AG09319 (cell line): Measurements from ENCODE around the gene GREB1L.

Source experiments
- DNase-seq: peaks from one replicate; pipeline ENCODE4 v3.0.0-alpha.2; 2010; ENCODE audit warnings: low read depth; ENCODE audit errors: extremely low read depth
- TF ChIP-seq, protein P1 (sequence below): IDR thresholded peaks from 2 replicates; pipeline ENCODE4 v1.5.1; 2011; ENCODE audit warnings: low read depth, mild to moderate bottlenecking, inconsistent platforms, low read length, moderate library complexity

The GREB1L gene

GRCh38 chr18:21550510-21550970, 308.5 kb downstream of the GREB1L start:
- no peak for DNase-seq
- TF ChIP-seq, protein P1, sequence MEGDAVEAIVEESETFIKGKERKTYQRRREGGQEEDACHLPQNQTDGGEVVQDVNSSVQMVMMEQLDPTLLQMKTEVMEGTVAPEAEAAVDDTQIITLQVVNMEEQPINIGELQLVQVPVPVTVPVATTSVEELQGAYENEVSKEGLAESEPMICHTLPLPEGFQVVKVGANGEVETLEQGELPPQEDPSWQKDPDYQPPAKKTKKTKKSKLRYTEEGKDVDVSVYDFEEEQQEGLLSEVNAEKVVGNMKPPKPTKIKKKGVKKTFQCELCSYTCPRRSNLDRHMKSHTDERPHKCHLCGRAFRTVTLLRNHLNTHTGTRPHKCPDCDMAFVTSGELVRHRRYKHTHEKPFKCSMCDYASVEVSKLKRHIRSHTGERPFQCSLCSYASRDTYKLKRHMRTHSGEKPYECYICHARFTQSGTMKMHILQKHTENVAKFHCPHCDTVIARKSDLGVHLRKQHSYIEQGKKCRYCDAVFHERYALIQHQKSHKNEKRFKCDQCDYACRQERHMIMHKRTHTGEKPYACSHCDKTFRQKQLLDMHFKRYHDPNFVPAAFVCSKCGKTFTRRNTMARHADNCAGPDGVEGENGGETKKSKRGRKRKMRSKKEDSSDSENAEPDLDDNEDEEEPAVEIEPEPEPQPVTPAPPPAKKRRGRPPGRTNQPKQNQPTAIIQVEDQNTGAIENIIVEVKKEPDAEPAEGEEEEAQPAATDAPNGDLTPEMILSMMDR = no peak

DNA sequence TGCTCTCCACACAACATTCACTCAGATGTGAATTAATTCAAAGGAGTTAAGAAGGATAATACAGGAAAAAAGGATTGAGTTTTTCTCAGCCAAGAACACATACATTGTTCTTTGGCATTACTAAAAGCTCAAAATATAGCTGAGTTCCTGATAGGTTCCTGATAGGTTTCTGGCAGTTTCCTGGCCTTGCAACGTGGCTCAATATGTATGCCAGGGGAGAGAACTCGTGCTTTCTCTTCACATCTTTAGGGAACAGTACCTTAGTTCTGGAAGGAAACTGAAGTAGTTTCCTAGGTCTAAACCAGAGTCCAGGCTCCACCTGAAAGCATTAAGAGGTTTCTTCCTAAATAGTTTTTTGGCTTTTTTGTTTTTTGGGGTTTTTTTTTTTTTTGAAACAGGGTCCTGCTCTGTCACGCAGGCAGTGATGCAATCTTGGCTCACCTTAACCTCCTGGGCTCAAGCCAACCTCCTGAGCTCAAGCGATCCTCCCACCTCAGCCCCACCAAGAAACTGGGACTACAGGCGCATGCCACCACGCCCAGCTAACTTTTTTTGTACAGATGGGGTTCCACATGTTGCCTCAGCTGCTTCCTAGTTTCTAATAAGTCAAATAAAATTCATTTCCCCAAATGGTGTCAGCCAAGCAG, 315.7 kb downstream of the GREB1L start:
- DNase-seq = no peak
- TF ChIP-seq, protein P1 = no peak

GRCh38 chr18:21559195-21559594, 317.2 kb downstream of the GREB1L start:
- no peak for DNase-seq
- TF ChIP-seq, protein P1 = no peak

GRCh38 chr18:21571772-21572171, 329.7 kb downstream of the GREB1L start:
- DNase-seq = no peak
- TF ChIP-seq, protein P1 = no peak
